Hematopoietic multipotent progenitor cell treated with erythropoietin and hydrocortisone succinate and interleukin-3 and kit ligand, for 17 days (in vitro differentiated cells): ENCODE results near the gene ACTG2.

Experiments used
- DNase-seq: peaks from one replicate; pipeline ENCODE4 v3.0.0-alpha.2; 2015; ENCODE audit warnings: low spot score

Gene ACTG2

GRCh38 chr2:73969356-73969755, 76.5 kb downstream of the ACTG2 start:
- DNase-seq = no peak
